ENCODE results near the gene ROPN1L. TPM values are rescaled to one million over a fixed set of nuclear protein-coding genes. Genes with fewer than 3 reads are reported as not detected.

ROPN1L gene
- total RNA-seq, 1 experiment from 2014 or later, result 0.66 TPM

GRCh38 chr5:10457682-10458574 lies 16.2 kb downstream of the ROPN1L start:
- H3K9me2 ChIP-seq (ENCODE audit: insufficient read depth), result no peaks in the 10 kb centered on the region
- H3K4me2 ChIP-seq (ENCODE audit: low read length), result no peak overlapping the region
- H3K4me3 ChIP-seq (replicated peaks in 1 of 2; ENCODE audit: low read depth in 1 of 2, low read length in 2 of 2), result no peak overlapping the region
- peaks cover 12 to 30% of the 10 kb centered on the region in 2 experiments for H3K4me1 ChIP-seq (ENCODE audit: control insufficient read depth in 1 of 2, insufficient read depth in 2 of 2, low read length in 2 of 2)
- DNase-seq (ENCODE audit: low read depth, low spot score), result no peak
- BruUV-seq (replicated peaks), result no TSS peak
- H2AFZ ChIP-seq (ENCODE audit: low read depth, low read length, poor library complexity, severe bottlenecking), result no peak overlapping the region
- ChIA-PET RAD21 (ENCODE audit: low non-redundant PET in 1 of 2, low total read pairs in 2 of 2, uncharacterized antibody in 2 of 2, unreplicated experiment in 2 of 2) (no interaction called here), POLR2A (no interaction called here), CTCF (interaction anchor here (7.7 kb wide), 1 partner anchor 169 kb away, joined by 94 read pairs; no protein-coding TSS in a partner anchor)
- no peaks in the 10 kb centered on the region for H3K27me3 ChIP-seq (ENCODE audit: insufficient read depth, low read length)
- intact Hi-C loops (cut with micrococcal nuclease), result no loop called here
- no peaks in the 10 kb centered on the region for H3K36me3 ChIP-seq (ENCODE audit: control insufficient read depth in 1 of 2, insufficient read depth in 2 of 2, low read length in 2 of 2)
- TF ChIP-seq EZH2 (IDR thresholded peaks at IDR 0.05) (no peak), ELF1 (IDR thresholded peaks at IDR 0.05; ENCODE audit: borderline replicate concordance, low read depth) (no peak), YY1 (IDR thresholded peaks at IDR 0.05; ENCODE audit: extremely low read depth, insufficient replicate concordance, low read depth, low read length) (no peak), POLR2A (IDR thresholded peaks at IDR 0.05; ENCODE audit: borderline replicate concordance, extremely low read depth, insufficient read depth, insufficient read length) (no peak), CEBPB (IDR thresholded peaks at IDR 0.05; ENCODE audit: low read depth) (no peak), EZH2phosphoT487 (IDR thresholded peaks at IDR 0.05; ENCODE audit: borderline replicate concordance) (no peak), EGR1 (IDR thresholded peaks at IDR 0.05; ENCODE audit: low read depth) (no peak), REST (IDR thresholded peaks at IDR 0.05; ENCODE audit: low read depth) (no peak), ZNF274 (IDR thresholded peaks at IDR 0.05; ENCODE audit: low read depth, low read length) (no peak), POLR2AphosphoS5 (IDR thresholded peaks at IDR 0.05; ENCODE audit: low read depth, low read length) (no peak), SP1 (IDR thresholded peaks at IDR 0.05; ENCODE audit: low read depth) (no peak), ZBTB33 (IDR thresholded peaks at IDR 0.05; ENCODE audit: extremely low read depth, insufficient replicate concordance, low read length) (no peak), MAX (IDR thresholded peaks at IDR 0.05) (no peak), JUND (IDR thresholded peaks at IDR 0.05) (no peak), SIN3A (IDR thresholded peaks at IDR 0.05; ENCODE audit: low read depth) (no peak), ATF3 (IDR thresholded peaks at IDR 0.05) (no peak), CBX3 (IDR thresholded peaks at IDR 0.05; ENCODE audit: low read depth) (no peak)
- no peak overlapping the region for H3K9ac ChIP-seq (ENCODE audit: low read length)
- no peaks in the 10 kb centered on the region for H4K20me1 ChIP-seq (ENCODE audit: insufficient read depth)
- no peaks in the 10 kb centered on the region for H3K9me3 ChIP-seq (ENCODE audit: control insufficient read depth in 1 of 2, insufficient read depth in 1 of 2, low read depth in 1 of 2, low read length in 2 of 2)
- H3K79me2 ChIP-seq (ENCODE audit: insufficient read depth, low read length), result no peaks in the 10 kb centered on the region
- no peak for ATAC-seq
- no peak overlapping the region for H3K27ac ChIP-seq (ENCODE audit: low read depth, low read length)

Measured in HCT116 (cell line).